Smooth muscle cell (in vitro differentiated cells): ENCODE data around the gene KANSL1L. TPM values are rescaled to one million over a fixed set of nuclear protein-coding genes. Genes with fewer than 3 reads are reported as not detected.

Experiments used
- DNase-seq: peaks from one replicate; lab custom pipeline; 2025; ENCODE audit not compliant: unreplicated experiment; lab: John Stamatoyannopoulos, UW
- H2AFZ ChIP-seq: fragments of 200-600 bp; sonication (generic); 2 replicates; pipeline ENCODE4 v1.6.0; 2016; ENCODE audit warnings: antibody characterized with exemption, low read depth, mild to moderate bottlenecking
- H3F3A ChIP-seq: fragments of 200-600 bp; sonication (generic); 2 replicates; pipeline ENCODE4 v1.6.0; 2017; ENCODE audit warnings: antibody characterized with exemption, low read depth
- H3K27ac ChIP-seq: fragments of 200-600 bp; sonication (generic); 2 replicates; pipeline ENCODE4 v1.5.1; 2016; ENCODE audit warnings: low read depth, mild to moderate bottlenecking
- H3K27me3 ChIP-seq: fragments of 200-600 bp; sonication (generic); 2 replicates; pipeline ENCODE4 v1.6.1; 2016; ENCODE audit warnings: low read depth, mild to moderate bottlenecking
- H3K36me3 ChIP-seq: fragments of 200-600 bp; sonication (generic); 2 replicates; pipeline ENCODE4 v1.5.1; 2016; ENCODE audit warnings: low read depth
- H3K4me1 ChIP-seq: fragments of 200-600 bp; sonication (generic); 2 replicates; pipeline ENCODE4 v1.5.1; 2016; ENCODE audit warnings: low read depth
- H3K4me2 ChIP-seq: fragments of 200-600 bp; sonication (generic); 2 replicates; pipeline ENCODE4 v1.6.0; 2016; ENCODE audit warnings: mild to moderate bottlenecking
- H3K4me3 ChIP-seq: fragments of 200-600 bp; sonication (generic); 2 replicates; pipeline ENCODE4 v1.5.1; 2016; ENCODE audit warnings: mild to moderate bottlenecking
- H3K79me2 ChIP-seq: fragments of 200-600 bp; sonication (generic); 2 replicates; pipeline ENCODE4 v1.6.0; 2016; ENCODE audit warnings: low read depth, mild to moderate bottlenecking
- H3K9ac ChIP-seq: fragments of 200-600 bp; sonication (generic); 2 replicates; pipeline ENCODE4 v1.6.0; 2016; ENCODE audit warnings: low read depth
- H3K9me3 ChIP-seq: fragments of 200-600 bp; sonication (generic); replicated peaks from 2 replicates; pipeline ENCODE4 v1.5.1; 2016; ENCODE audit warnings: low read depth
- H4K20me1 ChIP-seq: fragments of 200-600 bp; sonication (generic); 2 replicates; pipeline ENCODE4 v1.6.0; 2016; ENCODE audit warnings: low read depth
- CTCF ChIP-seq: fragments of 200-600 bp; sonication (generic); IDR thresholded peaks from 2 replicates; pipeline ENCODE4 v1.5.1; 2017; ENCODE audit warnings: borderline replicate concordance, mild to moderate bottlenecking, antibody characterized with exemption; ENCODE audit not compliant: insufficient read depth, poor library complexity, severe bottlenecking
- WGBS: methylation state at CpG from one replicate; pipeline ENCODE4 v1.1.7; 2016; ENCODE audit warnings: low lambda C conversion rate; 5-methylcytosine and 5-hydroxymethylcytosine counted together
- polyA plus RNA-seq: library from polyadenylated mRNA; unstranded; fragments of >200 nt; fragmentation: Nextera tagmentation; extraction: Ambion mirVana; gene quantifications from 2 replicates; pipeline ENCODE4 v1.2.1, GENCODE V29; 2016
- total RNA-seq: library from RNA; depleted of rRNA; stranded (reverse); fragments of >200 nt; gene quantifications from 2 replicates; pipeline ENCODE4 v1.2.3, GENCODE V29; 2014

The KANSL1L gene
- total and polyA plus RNA-seq, 2 experiments from 2014 or later, result 3.6 to 27.0 TPM

- Histone ChIP-seq H3K27me3 (no peaks in the 10 kb centered on the region), H3K4me1 (peaks cover 4% of the 10 kb centered on the region), H4K20me1 (peaks cover 3% of the 10 kb centered on the region), H3K36me3 (no peaks in the 10 kb centered on the region), H2AFZ (no peak overlapping the region), H3K79me2 (peaks cover 10% of the 10 kb centered on the region), H3F3A (no peaks in the 10 kb centered on the region), H3K4me3 (no peak overlapping the region), H3K27ac (no peak overlapping the region), H3K9ac (no peak overlapping the region), H3K4me2 (no peak overlapping the region), H3K9me3 (no peaks in the 10 kb centered on the region)
- WGBS, result 48% methylated on average over 1 of the region's 1 CpG
- TF ChIP-seq CTCF, result no peak
- DNase-seq, result no peak
These were observed 172.6 kb downstream of the KANSL1L start for GRCh38 chr2:209998596-209998995.

GRCh38 chr2:209993968-209994367 is 177.2 kb downstream of the KANSL1L start:
- no peak overlapping the region for H3K9ac ChIP-seq
- H3F3A ChIP-seq, result no peaks in the 10 kb centered on the region
- no peak overlapping the region for H3K4me3 ChIP-seq
- no peaks in the 10 kb centered on the region for H3K4me1 ChIP-seq
- H3K9me3 ChIP-seq, result no peaks in the 10 kb centered on the region
- peaks cover 14% of the 10 kb centered on the region for H3K27me3 ChIP-seq
- H3K79me2 ChIP-seq, result no peaks in the 10 kb centered on the region
- TF ChIP-seq CTCF, result no peak
- DNase-seq, result no peak
- no peaks in the 10 kb centered on the region for H4K20me1 ChIP-seq
- no peak overlapping the region for H2AFZ ChIP-seq
- no peak overlapping the region for H3K27ac ChIP-seq
- WGBS, result 82% methylated on average over 9 of the region's 9 CpGs
- H3K36me3 ChIP-seq, result no peaks in the 10 kb centered on the region
- H3K4me2 ChIP-seq, result no peak overlapping the region

GRCh38 chr2:209990838-209991237 is 180.4 kb downstream of the KANSL1L start:
- no peak for DNase-seq
- WGBS, result 52% methylated on average over 2 of the region's 2 CpGs

More at GRCh38 chr2:209990838-209991237, 180.4 kb downstream of the KANSL1L start:
- Histone ChIP-seq H3K79me2 (no peaks in the 10 kb centered on the region), H3K4me3 (no peak overlapping the region), H3K9me3 (no peaks in the 10 kb centered on the region), H3K4me2 (no peak overlapping the region), H4K20me1 (no peaks in the 10 kb centered on the region), H3K9ac (no peak overlapping the region), H3K36me3 (no peaks in the 10 kb centered on the region), H2AFZ (no peak overlapping the region), H3K4me1 (no peaks in the 10 kb centered on the region), H3F3A (no peaks in the 10 kb centered on the region), H3K27me3 (peaks cover 14% of the 10 kb centered on the region), H3K27ac (no peak overlapping the region)
- TF ChIP-seq CTCF, result no peak
